ENCODE results near the gene FAF1. TPM values are rescaled to one million over a fixed set of nuclear protein-coding genes. Genes with fewer than 3 reads are reported as not detected.

The FAF1 gene
- total RNA-seq, 1 experiment from 2014 or later = 109 TPM

- TF ChIP-seq EZH2 (IDR thresholded peaks at IDR 0.05; ENCODE audit: borderline replicate concordance, low read depth, low read length, poor library complexity, severe bottlenecking) = no peak
- TF ChIP-seq, protein P1, sequence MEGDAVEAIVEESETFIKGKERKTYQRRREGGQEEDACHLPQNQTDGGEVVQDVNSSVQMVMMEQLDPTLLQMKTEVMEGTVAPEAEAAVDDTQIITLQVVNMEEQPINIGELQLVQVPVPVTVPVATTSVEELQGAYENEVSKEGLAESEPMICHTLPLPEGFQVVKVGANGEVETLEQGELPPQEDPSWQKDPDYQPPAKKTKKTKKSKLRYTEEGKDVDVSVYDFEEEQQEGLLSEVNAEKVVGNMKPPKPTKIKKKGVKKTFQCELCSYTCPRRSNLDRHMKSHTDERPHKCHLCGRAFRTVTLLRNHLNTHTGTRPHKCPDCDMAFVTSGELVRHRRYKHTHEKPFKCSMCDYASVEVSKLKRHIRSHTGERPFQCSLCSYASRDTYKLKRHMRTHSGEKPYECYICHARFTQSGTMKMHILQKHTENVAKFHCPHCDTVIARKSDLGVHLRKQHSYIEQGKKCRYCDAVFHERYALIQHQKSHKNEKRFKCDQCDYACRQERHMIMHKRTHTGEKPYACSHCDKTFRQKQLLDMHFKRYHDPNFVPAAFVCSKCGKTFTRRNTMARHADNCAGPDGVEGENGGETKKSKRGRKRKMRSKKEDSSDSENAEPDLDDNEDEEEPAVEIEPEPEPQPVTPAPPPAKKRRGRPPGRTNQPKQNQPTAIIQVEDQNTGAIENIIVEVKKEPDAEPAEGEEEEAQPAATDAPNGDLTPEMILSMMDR (conservative IDR thresholded peaks at IDR 0.05; ENCODE audit: low read depth, low read length) = no peak
- BruUV-seq (replicated peaks) = no TSS peak
- H3K36me3 ChIP-seq (ENCODE audit: insufficient read depth, low read length, poor library complexity, severe bottlenecking) = no peaks in the 10 kb centered on the region
- H3K4me3 ChIP-seq (ENCODE audit: low read depth, low read length, poor library complexity, severe bottlenecking) = no peak overlapping the region
- H3K27me3 ChIP-seq (replicated peaks; ENCODE audit: insufficient read depth, low read depth, low read length, poor library complexity) = peaks cover 99% of the 10 kb centered on the region
- CTCF ChIA-PET = no interaction called here
- intact Hi-C loops (cut with micrococcal nuclease; ENCODE audit: unreplicated experiment) = no loop called here
- H3K27ac ChIP-seq (ENCODE audit: low read depth, low read length, poor library complexity, severe bottlenecking) = no peak overlapping the region
- peaks cover 13% of the 10 kb centered on the region for H3K4me1 ChIP-seq (ENCODE audit: insufficient read depth, low read length, poor library complexity, severe bottlenecking)
- DNase-seq (ENCODE audit: low spot score) = no peak
- POLR2A ChIA-PET (ENCODE audit: low non-redundant PET) = no interaction called here
- no peaks in the 10 kb centered on the region for H3K9me3 ChIP-seq (ENCODE audit: low read depth, low read length, poor library complexity, severe bottlenecking)
Measured at GRCh38 chr1:50422675-50422945, 537.5 kb downstream of the FAF1 start.

DNA sequence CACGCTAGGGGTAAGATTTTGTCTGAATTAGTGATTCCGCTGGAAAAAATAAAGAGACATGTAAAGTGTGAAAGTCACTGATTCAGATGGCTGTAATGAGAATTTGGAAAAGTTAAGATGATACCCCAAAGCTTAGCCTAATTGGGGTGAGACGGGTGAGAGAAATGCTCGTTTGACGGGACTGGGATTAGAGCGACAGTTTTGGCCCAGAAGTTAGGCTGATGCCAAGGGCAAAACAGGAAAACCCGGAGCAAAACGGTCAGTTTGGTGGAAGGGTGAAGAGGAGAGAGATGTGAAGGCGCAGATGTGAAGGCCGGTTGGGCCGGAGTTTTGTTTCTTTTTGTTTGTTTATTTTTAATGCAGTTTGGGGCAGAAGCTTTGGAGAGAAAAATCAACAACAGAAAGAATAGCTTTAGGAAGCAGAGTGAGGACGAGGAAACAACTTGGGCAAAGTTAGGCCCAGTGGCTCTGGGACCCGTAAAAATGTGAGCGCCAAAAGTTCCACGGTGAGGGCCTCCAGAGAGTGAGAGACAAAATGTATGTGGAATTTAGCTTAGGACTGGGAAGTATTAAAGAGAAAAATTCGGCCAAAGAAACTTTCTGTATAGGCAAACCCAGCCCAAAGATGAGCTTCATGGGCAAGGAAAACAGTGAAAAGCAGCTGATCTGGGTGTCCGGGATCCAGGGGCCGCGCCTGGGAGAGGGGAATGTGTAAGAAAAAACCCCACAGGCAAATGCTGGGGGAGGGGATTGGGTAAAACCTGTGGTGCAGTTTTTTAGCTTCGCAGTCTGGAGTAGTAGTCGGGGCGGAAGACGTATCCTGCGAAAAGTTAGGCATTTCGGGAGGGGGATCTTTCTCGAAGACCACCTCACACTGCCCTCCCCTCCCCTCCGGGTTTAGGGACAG is 538.0 kb downstream of the FAF1 start:
- no peak for TF ChIP-seq EZH2 (IDR thresholded peaks at IDR 0.05; ENCODE audit: borderline replicate concordance, low read depth, low read length, poor library complexity, severe bottlenecking)
- TF ChIP-seq, protein P1 (conservative IDR thresholded peaks at IDR 0.05; ENCODE audit: low read depth, low read length) = no peak
- peaks cover 7% of the 10 kb centered on the region for H3K4me1 ChIP-seq (ENCODE audit: insufficient read depth, low read length, poor library complexity, severe bottlenecking)
- H3K36me3 ChIP-seq (ENCODE audit: insufficient read depth, low read length, poor library complexity, severe bottlenecking) = no peaks in the 10 kb centered on the region
- peak overlapping the region; percentile 25 for H3K4me3 ChIP-seq (ENCODE audit: low read depth, low read length, poor library complexity, severe bottlenecking)
- ChIA-PET CTCF (no interaction called here), POLR2A (ENCODE audit: low non-redundant PET) (no interaction called here)
- peaks cover 99% of the 10 kb centered on the region for H3K27me3 ChIP-seq (replicated peaks; ENCODE audit: insufficient read depth, low read depth, low read length, poor library complexity)
- H3K9me3 ChIP-seq (ENCODE audit: low read depth, low read length, poor library complexity, severe bottlenecking) = no peaks in the 10 kb centered on the region
- no TSS peak for BruUV-seq (replicated peaks)
- intact Hi-C loops (cut with micrococcal nuclease; ENCODE audit: unreplicated experiment) = no loop called here
- no peak overlapping the region for H3K27ac ChIP-seq (ENCODE audit: low read depth, low read length, poor library complexity, severe bottlenecking)
- no peak for DNase-seq (ENCODE audit: low spot score)

- POLR2A ChIA-PET (ENCODE audit: low non-redundant PET) = no interaction called here
Measured at GRCh38 chr1:50421366-50421748, 538.7 kb downstream of the FAF1 start.

More at GRCh38 chr1:50421366-50421748, 538.7 kb downstream of the FAF1 start:
- H3K27ac ChIP-seq (ENCODE audit: low read depth, low read length, poor library complexity, severe bottlenecking) = no peak overlapping the region
- TF ChIP-seq, protein P1 (conservative IDR thresholded peaks at IDR 0.05; ENCODE audit: low read depth, low read length) = no peak
- TF ChIP-seq EZH2 (IDR thresholded peaks at IDR 0.05; ENCODE audit: borderline replicate concordance, low read depth, low read length, poor library complexity, severe bottlenecking) = peak; percentile 75
- peak overlapping the region; percentile 25 for H3K4me3 ChIP-seq (ENCODE audit: low read depth, low read length, poor library complexity, severe bottlenecking)
- no peaks in the 10 kb centered on the region for H3K9me3 ChIP-seq (ENCODE audit: low read depth, low read length, poor library complexity, severe bottlenecking)
- H3K27me3 ChIP-seq (replicated peaks; ENCODE audit: insufficient read depth, low read depth, low read length, poor library complexity) = peaks cover 99% of the 10 kb centered on the region
- CTCF ChIA-PET = no interaction called here
- BruUV-seq (replicated peaks) = no TSS peak
- H3K4me1 ChIP-seq (ENCODE audit: insufficient read depth, low read length, poor library complexity, severe bottlenecking) = peaks cover 4% of the 10 kb centered on the region
- intact Hi-C loops (cut with micrococcal nuclease; ENCODE audit: unreplicated experiment) = no loop called here
- H3K36me3 ChIP-seq (ENCODE audit: insufficient read depth, low read length, poor library complexity, severe bottlenecking) = no peaks in the 10 kb centered on the region
- DNase-seq (ENCODE audit: low spot score) = no peak
